ENCODE data around the gene SAE1. TPM values are rescaled to one million over a fixed set of nuclear protein-coding genes. Genes with fewer than 3 reads are reported as not detected.

SAE1 gene
- total RNA-seq, 1 experiment from 2014 or later = 234 TPM

DNA sequence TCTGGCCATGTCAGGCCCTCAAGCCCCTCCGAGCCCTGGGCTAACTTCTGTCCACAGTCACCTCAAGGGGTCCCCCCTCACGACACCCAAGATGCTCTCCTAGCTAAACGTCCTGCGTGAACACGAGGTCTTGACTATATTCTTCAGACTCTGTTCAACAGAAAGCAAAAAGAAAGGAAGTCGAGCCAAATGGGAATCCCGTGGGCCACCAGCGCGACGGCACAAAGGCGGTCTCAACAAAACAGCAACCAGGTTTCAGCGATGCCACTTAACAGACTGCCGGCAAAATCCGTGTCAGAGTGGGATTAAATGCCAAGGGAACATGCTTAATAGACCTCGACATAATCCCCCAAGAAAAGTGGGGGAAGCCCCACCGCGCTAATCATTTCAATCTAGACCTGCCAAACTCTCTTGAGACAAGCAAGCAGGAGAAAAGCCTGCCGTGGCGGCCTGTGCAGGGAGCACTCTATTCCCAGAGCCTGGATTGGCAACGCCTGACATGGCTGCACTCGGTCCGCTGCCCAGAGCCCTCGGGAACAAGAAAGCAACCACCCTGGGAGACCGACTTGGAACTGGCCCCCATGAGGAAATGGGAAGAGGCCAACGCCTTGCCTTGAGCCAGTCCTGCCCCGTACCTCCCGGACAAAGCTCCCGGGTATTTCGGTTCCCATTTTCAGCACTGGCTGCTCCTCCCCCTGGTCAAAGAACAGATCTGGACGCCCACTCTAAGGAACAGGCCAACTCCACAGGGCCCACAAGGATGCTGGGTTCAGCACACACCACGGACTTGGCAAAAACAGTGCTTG is 33.0 kb upstream of the SAE1 start:
- peaks cover 15 to 36% (median 28%) of the 10 kb centered on the region in 3 experiments; a peak in 6 of 7 replicates for H3K36me3 Mint-ChIP-seq (ENCODE audit: insufficient read depth in 1 of 3, low read depth in 3 of 3)
- Histone ChIP-seq H2BK20ac (ENCODE audit: low read depth, low read length, poor library complexity, severe bottlenecking) (no peak overlapping the region), H4K8ac (replicated peaks; ENCODE audit: insufficient read length, low read depth, low read length) (no peak overlapping the region), H4K5ac (ENCODE audit: insufficient read length, low read depth, low read length) (no peak overlapping the region), H4K91ac (ENCODE audit: insufficient read length, low read depth, low read length) (no peak overlapping the region), H3K9ac (ENCODE audit: extremely low read depth, insufficient read length, low read length) (no peak overlapping the region), H2AFZ (ENCODE audit: low read length) (no peak overlapping the region), H3K4me2 (ENCODE audit: insufficient read depth, insufficient read length, low read length) (no peak overlapping the region), H3K4me1 (ENCODE audit: insufficient read depth, low read length) (0 out of 2 replicates have a peak, but pooled peaks cover 2% of the 10 kb centered on the region), H3K79me2 (ENCODE audit: insufficient read depth, low read length) (peaks cover 13% of the 10 kb centered on the region; the same call in 1 of the 2 replicates), H3K79me1 (ENCODE audit: insufficient read depth, low read depth, low read length, poor library complexity, severe bottlenecking) (peaks cover 13% of the 10 kb centered on the region), H2BK15ac (ENCODE audit: low read depth, low read length) (no peak overlapping the region), H3T11ph (ENCODE audit: low read length) (no peak overlapping the region), H3K14ac (ENCODE audit: insufficient read depth, low read length) (no peak overlapping the region), H2AK5ac (ENCODE audit: insufficient read length, low read length) (no peak overlapping the region), H2BK12ac (ENCODE audit: insufficient read length, low read depth, low read length) (no peak overlapping the region), H4K20me1 (ENCODE audit: control insufficient read depth, insufficient read depth, insufficient read length) (no peaks in the 10 kb centered on the region), H3K27me3 (ENCODE audit: insufficient read depth, low read length) (no peaks in the 10 kb centered on the region), H3K9me3 (ENCODE audit: control insufficient read depth, low read depth, low read length) (no peaks in the 10 kb centered on the region), H3K4ac (ENCODE audit: low read depth, low read length) (no peak overlapping the region), H2BK120ac (ENCODE audit: low read depth, low read length, poor library complexity, severe bottlenecking) (no peak overlapping the region), H3K56ac (ENCODE audit: insufficient read length, low read depth, low read length) (no peak overlapping the region), H3K23ac (ENCODE audit: insufficient read length, low read depth, low read length) (no peak overlapping the region), H2BK5ac (ENCODE audit: insufficient read length, low read length) (no peak overlapping the region), H3K23me2 (ENCODE audit: insufficient read length, low read depth, low read length, poor library complexity, severe bottlenecking) (no peaks in the 10 kb centered on the region), H3K27ac (ENCODE audit: insufficient read length, low read depth, low read length) (no peak overlapping the region), H3K18ac (ENCODE audit: insufficient read length, low read depth, low read length) (no peak overlapping the region)
- peaks cover 43 to 49% of the 10 kb centered on the region in 2 experiments for H3K4me1 Mint-ChIP-seq
- H3K4me3 Mint-ChIP-seq = no peak overlapping the region
- TF ChIP-seq, protein P1, sequence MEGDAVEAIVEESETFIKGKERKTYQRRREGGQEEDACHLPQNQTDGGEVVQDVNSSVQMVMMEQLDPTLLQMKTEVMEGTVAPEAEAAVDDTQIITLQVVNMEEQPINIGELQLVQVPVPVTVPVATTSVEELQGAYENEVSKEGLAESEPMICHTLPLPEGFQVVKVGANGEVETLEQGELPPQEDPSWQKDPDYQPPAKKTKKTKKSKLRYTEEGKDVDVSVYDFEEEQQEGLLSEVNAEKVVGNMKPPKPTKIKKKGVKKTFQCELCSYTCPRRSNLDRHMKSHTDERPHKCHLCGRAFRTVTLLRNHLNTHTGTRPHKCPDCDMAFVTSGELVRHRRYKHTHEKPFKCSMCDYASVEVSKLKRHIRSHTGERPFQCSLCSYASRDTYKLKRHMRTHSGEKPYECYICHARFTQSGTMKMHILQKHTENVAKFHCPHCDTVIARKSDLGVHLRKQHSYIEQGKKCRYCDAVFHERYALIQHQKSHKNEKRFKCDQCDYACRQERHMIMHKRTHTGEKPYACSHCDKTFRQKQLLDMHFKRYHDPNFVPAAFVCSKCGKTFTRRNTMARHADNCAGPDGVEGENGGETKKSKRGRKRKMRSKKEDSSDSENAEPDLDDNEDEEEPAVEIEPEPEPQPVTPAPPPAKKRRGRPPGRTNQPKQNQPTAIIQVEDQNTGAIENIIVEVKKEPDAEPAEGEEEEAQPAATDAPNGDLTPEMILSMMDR (conservative IDR thresholded peaks at IDR 0.05) = no peak
- no peaks in the 10 kb centered on the region for H3K27me3 Mint-ChIP-seq (ENCODE audit: low read depth)
- no CpG with 5 or more reads among the region's 31 CpGs for WGBS (ENCODE audit: extremely low coverage, insufficient read length, low lambda C conversion rate)
- H3K9me3 Mint-ChIP-seq = no peaks in the 10 kb centered on the region
- peak overlapping the region; percentile 67 to 96 (median 79); a peak in 4 of 7 replicates for H3K27ac Mint-ChIP-seq
- no peak for DNase-seq

Measured in H9 (cell line).